Right lobe of liver (tissue), 6 donors: ENCODE measurements around the gene KRT38. TPM values are rescaled to one million over a fixed set of nuclear protein-coding genes. Genes with fewer than 3 reads are reported as not detected.
"Not testable (repeated sequence)": the region's sequence is repeated elsewhere in the genome, so short reads cannot be mapped to it uniquely, and the experiment has no call there.

Experiments used
- ATAC-seq, 4 donors: fragments of 200-7000 bp; cut with Tn5 transposase; one replicate each; pipeline ENCODE4 v1.9.1; 2020; ENCODE audit warnings: mild to moderate bottlenecking in 4 of 4, moderate library complexity in 4 of 4
- DNase-seq, 3 donors: peaks; one replicate each; pipeline ENCODE4 v3.0.0-alpha.2; 2020
- H3K27ac ChIP-seq, 3 donors: fragments of 200-600 bp; one replicate each; pipeline ENCODE4 v1.8.0; 2022
- H3K27me3 ChIP-seq, 2 donors: fragments of 200-600 bp; one replicate each; pipeline ENCODE4 v1.8.0; 2022
- H3K36me3 ChIP-seq, 4 donors: fragments of 200-600 bp; sonication (generic) in 1 of 4; one replicate each; pipeline versions ENCODE4 v1.5.1 to v1.8.0; 2017 to 2022; ENCODE audit warnings: control low read depth in 1 of 4
- H3K4me1 ChIP-seq, 4 donors: fragments of 200-600 bp; sonication (generic) in 1 of 4; one replicate each; pipeline versions ENCODE4 v1.5.1 to v1.8.0; 2017 to 2022; ENCODE audit warnings: control low read depth in 1 of 4
- H3K4me3 ChIP-seq, 3 donors: fragments of 200-600 bp; one replicate each; pipeline ENCODE4 v1.8.0; 2022
- H3K9me3 ChIP-seq, 4 donors: fragments of 200-600 bp; sonication (generic) in 1 of 4; one replicate each; pipeline versions ENCODE4 v1.5.1 to v1.8.0; 2017 to 2022; ENCODE audit warnings: control low read depth in 1 of 4
- POLR2A ChIP-seq: fragments of 450-650 bp; IDR thresholded peaks from one replicate; pipeline ENCODE4 v1.6.1; 2017; ENCODE audit warnings: antibody characterized with exemption, mild to moderate bottlenecking
- WGBS: methylation state at CpG from one replicate; pipeline ENCODE4 v1.1.6; 2018; ENCODE audit warnings: low coverage, low lambda C conversion rate; ENCODE audit not compliant: insufficient coverage; ENCODE audit errors: missing lambda C conversion rate; 5-methylcytosine and 5-hydroxymethylcytosine counted together
- intact Hi-C, 2 donors: fragments of 100-400 bp; cut with DNase I; formaldehyde crosslinking; loops; one replicate each; pipeline versions ENCODE4 v1.11.2 to v1.14.1; 2022
- total RNA-seq, 6 experiments: library from RNA; depleted of rRNA in 2 of 6; stranded (reverse); fragments of >200 nt in 2 of 6; fragmentation: NEBNext Ultra II Directional in 3 of 6; extraction: Animal tissue kit (Norgen Biotek cat#: 25700) in 3 of 6; gene quantifications; one replicate each; pipeline versions ENCODE4 v1.1.0 to v1.2.4, GENCODE V29; 2016 to 2023
- TF ChIP-seq, protein P1 (sequence below), 4 donors: fragments of 200-600 bp in 3 of 4; fragments of 450-650 bp in 1 of 4; IDR thresholded peaks; one replicate each; pipeline versions ENCODE4 v1.5.1 to v1.8.0; 2016 to 2022; ENCODE audit warnings: antibody characterized with exemption in 4 of 4, mild to moderate bottlenecking in 2 of 4
- donor health status: DM: no; HTN: yes; CAD: no.
- donor health status: DM: no; HTN: no; CAD: no.
- donor health status: DM: no; HTN: no; CAD: no.
- donor health status: DM: no; HTN: yes; CAD: no.
- donor health status: DM: no; HTN: yes; CAD: no.

Gene KRT38
- total RNA-seq, 6 experiments from 2014 or later = not detected

DNA sequence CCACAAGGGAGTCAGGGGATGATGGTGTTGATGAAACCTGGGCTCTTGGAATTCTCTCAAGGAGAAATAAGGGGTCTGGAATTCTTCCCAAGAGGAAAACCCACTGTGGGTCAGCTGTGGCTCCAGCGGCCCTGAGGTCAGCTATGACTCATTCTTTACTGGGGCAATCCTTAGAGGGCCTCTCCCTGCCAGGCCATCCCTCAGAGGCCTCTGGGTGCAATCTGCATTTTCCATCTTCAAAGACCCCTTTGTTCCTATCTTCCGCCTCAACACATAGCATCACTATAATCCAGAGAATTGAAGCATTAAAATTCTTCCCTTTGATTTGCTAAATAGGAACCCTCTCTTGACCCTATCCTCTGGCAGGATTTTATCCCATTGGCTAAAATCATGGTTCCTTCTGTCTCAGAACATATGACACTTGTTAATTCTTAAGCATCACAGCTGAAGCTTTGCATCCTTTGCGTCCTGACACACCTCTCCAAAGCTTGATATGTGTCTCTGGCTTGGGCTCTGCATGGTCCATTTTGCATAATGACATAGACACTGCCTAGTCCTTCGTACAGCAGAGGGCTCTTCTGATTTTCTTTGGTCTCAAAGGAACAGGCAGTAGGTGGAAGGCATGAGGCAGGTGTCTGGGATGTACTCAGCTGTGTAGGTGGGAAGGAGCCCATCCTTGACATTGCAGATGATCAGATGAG, 12.0 kb downstream of the KRT38 start:
- no peak overlapping the region for H3K27ac ChIP-seq
- H3K4me1 ChIP-seq = no peaks in the 10 kb centered on the region
- H3K9me3 ChIP-seq = no peaks in the 10 kb centered on the region
- DNase-seq (no peak), ATAC-seq (no peak)
- intact Hi-C loops = no loop called here
- H3K27me3 ChIP-seq = no peaks in the 10 kb centered on the region
- TF ChIP-seq, protein P1, sequence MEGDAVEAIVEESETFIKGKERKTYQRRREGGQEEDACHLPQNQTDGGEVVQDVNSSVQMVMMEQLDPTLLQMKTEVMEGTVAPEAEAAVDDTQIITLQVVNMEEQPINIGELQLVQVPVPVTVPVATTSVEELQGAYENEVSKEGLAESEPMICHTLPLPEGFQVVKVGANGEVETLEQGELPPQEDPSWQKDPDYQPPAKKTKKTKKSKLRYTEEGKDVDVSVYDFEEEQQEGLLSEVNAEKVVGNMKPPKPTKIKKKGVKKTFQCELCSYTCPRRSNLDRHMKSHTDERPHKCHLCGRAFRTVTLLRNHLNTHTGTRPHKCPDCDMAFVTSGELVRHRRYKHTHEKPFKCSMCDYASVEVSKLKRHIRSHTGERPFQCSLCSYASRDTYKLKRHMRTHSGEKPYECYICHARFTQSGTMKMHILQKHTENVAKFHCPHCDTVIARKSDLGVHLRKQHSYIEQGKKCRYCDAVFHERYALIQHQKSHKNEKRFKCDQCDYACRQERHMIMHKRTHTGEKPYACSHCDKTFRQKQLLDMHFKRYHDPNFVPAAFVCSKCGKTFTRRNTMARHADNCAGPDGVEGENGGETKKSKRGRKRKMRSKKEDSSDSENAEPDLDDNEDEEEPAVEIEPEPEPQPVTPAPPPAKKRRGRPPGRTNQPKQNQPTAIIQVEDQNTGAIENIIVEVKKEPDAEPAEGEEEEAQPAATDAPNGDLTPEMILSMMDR (IDR thresholded peaks at IDR 0.05) = no peak
- no peak for TF ChIP-seq POLR2A
- H3K4me3 ChIP-seq = no peak overlapping the region
- 40% methylated on average over 3 of the region's 4 CpGs for WGBS
- no peaks in the 10 kb centered on the region for H3K36me3 ChIP-seq

DNA sequence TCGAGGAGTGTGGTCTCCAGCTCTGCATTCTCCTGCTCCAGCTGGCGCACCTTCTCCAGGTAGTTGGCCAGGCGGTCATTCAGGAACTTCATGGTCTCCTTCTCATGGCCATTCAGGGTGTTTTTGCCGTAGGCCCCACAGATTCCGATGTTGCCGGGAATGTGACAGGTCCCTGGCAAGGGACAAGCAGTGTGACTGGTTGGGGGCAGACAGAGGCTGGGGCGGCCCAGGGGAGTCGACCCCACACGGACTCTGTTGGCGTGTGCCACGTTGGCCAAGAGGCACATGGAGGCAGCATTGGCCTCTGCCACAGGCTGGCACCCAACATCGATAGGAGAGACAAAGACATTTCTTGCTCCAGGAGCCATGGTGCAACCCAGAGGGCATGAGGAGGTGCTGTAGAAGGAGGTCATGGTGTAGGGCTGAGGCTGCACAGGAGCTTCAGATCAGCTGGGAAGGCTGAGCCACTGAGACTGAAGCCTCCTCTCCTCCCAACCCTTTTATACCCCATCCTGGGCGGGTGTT, 16.6 kb downstream of the KRT38 start, which contains the start of gene KRT37:
Gene KRT37, minus strand, starts transcription at position 475 of the 525 bp plus-strand sequence. Its CDS starts 62 bp downstream, at position 413.
- intact Hi-C loops = no loop called here
- TF ChIP-seq, protein P1 (IDR thresholded peaks at IDR 0.05) = no peak
- TF ChIP-seq POLR2A = no peak
- DNase-seq (no peak), ATAC-seq (no peak)
- no peak within 1 kb of the TSS for H3K4me3 ChIP-seq
- no peaks in the 10 kb centered on the region for H3K9me3 ChIP-seq
- H3K27ac ChIP-seq = no peak within 1 kb of the TSS
- WGBS = 69% methylated on average over 8 of the region's 13 CpGs
- H3K27me3 ChIP-seq = no peaks in the 10 kb centered on the region
- no peaks in the 10 kb centered on the region for H3K4me1 ChIP-seq
- H3K36me3 ChIP-seq = no peaks in the 10 kb centered on the region

DNA sequence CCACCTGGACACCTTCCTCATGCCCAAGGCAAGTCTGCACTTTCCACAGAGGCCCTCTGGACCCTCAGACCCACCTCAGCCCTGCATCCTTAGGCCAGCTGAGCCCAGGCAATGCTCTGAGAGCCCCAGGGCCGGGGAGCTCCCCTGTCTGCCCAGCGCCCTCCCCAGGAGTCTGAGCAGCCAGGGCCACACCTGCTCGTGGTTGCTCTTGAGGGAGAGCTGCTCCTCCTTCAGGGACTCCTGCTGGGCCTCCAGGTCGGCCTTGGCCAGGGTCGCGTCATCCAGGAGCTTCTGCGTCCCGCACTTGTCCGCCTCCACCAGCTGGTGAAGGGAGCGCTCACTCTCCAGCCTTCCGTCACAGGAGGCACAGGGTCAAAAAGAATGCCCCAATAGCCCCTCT, 18.2 kb downstream of the KRT38 start:
- DNase-seq, H3K36me3 ChIP-seq, H3K4me3 ChIP-seq, H3K27me3 ChIP-seq, H3K9me3 ChIP-seq, intact Hi-C loops, H3K4me1 ChIP-seq, H3K27ac ChIP-seq: not testable (repeated sequence)
- WGBS = no CpG with 5 or more reads among the region's 11 CpGs
- peak in 1 of 4 donors; percentile 24 for ATAC-seq

DNA sequence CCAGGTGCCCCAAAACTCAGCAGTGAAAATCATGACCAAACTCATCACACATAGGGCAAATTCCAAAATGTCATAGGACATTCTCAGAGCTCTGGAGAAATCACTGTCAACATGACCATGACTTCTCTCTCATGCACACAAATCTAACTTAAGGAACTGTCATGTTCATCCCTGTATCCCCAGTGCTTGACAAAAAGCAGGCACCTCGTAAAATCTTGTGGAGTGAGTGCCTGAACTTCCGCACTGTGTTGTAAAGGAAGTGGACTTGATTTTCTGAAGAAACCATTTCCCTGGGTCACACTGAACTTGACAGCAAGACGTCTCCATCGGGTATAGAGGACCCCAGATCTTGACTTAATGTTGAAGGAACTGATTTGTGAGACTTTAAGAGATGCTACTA, 19.2 kb downstream of the KRT38 start:
- ATAC-seq (no peak), DNase-seq (no peak)
- no peak for TF ChIP-seq POLR2A
- TF ChIP-seq, protein P1 (IDR thresholded peaks at IDR 0.05) = no peak
- Histone ChIP-seq H3K36me3 (no peaks in the 10 kb centered on the region), H3K4me3 (no peak overlapping the region), H3K27ac (no peak overlapping the region), H3K9me3 (no peaks in the 10 kb centered on the region), H3K4me1 (peaks cover 0 to 8% (median 3%) of the 10 kb centered on the region in 4 donors), H3K27me3 (no peaks in the 10 kb centered on the region)
- intact Hi-C loops = no loop called here
- 48% methylated on average over 2 of the region's 4 CpGs for WGBS

DNA sequence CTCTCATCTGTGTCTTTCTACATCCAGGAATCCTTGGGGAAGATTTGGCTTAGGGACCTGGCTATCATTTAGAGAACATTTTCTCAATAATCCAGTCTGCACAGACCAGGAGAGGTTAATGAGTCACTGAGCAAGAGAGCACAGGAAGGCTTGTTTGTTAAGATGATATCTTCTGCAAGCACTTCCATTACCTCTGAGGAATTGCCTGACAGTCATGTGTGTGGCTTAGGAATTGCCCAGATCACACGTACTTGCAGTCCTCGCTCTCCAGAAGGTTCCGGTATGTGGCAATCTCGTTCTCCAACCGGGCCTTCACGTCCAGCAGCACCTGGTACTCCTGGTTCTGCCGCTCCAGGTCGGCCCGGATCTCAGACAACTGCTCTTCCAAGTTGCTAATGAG, 19.7 kb downstream of the KRT38 start:
- Histone ChIP-seq H3K27ac (no peak overlapping the region), H3K27me3 (no peaks in the 10 kb centered on the region), H3K9me3 (no peaks in the 10 kb centered on the region), H3K4me1 (peaks cover 0 to 13% (median 6%) of the 10 kb centered on the region in 4 donors), H3K4me3 (no peak overlapping the region), H3K36me3 (no peaks in the 10 kb centered on the region)
- DNase-seq (no peak), ATAC-seq (no peak)
- TF ChIP-seq, protein P1 (IDR thresholded peaks at IDR 0.05) = no peak
- TF ChIP-seq POLR2A = no peak
- intact Hi-C loops = no loop called here
- no CpG with 5 or more reads among the region's 9 CpGs for WGBS
